Globus pallidus (tissue), 1 donor: ENCODE data around the gene MAMDC2.
"Not testable (repeated sequence)": the region's sequence is repeated elsewhere in the genome, so short reads cannot be mapped to it uniquely, and the experiment has no call there.

Experiments
- DNase-seq: peaks from one replicate; pipeline ENCODE4 v3.0.0-alpha.2; 2015; ENCODE audit warnings: low spot score

The MAMDC2 gene

DNA sequence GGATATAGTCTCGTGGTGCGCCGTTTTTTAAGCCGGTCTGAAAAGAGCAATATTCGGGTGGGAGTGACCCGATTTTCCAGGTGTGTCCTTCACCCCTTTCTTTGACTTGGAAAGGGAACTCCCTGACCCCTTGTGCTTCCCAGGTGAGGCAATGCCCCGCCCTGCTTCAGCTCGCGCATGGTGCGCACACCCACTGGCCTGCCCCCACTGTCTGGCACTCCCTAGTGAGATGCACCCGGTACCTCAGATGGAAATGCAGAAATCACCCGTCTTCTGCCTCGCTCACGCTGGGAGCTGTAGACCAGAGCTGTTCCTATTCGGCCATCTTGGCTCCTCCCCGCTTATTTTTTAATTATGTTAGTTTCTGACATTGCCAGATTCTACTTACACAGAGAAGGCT, 161.1 kb downstream of the MAMDC2 start:
- not testable (repeated sequence) for DNase-seq

GRCh38 chr9:70205366-70206020, 161.8 kb downstream of the MAMDC2 start:
- DNase-seq = no peak

- no peak for DNase-seq
These were observed 173.4 kb downstream of the MAMDC2 start for GRCh38 chr9:70217029-70217428.

GRCh38 chr9:70218767-70219166, 175.1 kb downstream of the MAMDC2 start:
- no peak for DNase-seq

DNA sequence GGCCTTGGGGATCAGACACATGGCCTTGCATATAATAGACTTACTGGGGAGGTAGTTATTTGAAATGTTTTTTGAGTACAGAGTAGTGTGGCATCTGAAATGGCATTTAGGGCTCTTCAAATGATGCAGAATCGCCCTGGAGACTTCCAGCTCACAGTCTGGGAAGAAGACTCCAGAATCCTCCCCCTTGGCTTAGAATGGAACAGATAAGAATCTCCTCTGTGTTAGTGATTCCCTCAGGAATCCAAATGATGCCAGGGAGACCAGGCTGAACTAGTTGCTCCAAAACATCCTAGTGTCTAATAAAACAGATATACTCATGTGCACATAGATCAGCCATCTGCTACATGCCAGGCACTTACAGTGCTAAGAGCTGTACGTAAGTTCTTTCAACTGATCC, 176.6 kb downstream of the MAMDC2 start:
- DNase-seq = no peak

DNA sequence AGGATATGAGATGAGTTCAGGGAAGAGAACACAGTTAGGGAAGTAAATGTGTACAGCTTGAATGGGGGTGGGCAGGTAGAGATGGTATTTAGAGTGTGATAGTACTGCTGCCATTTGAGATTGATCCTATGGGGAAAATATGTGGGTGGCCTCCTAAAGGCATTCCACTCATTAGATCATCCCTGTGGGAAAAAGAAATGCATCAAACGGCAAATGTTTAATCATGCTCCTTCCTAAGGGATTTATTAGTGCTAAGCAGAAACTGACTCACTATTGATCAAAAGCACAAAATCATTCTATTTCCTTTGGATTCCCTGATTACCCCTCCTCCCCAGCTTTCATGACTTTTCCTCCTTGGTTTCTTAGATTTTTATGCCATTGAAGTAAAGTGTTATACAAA, 178.7 kb downstream of the MAMDC2 start:
- DNase-seq = no peak

GRCh38 chr9:70228118-70228517, 184.5 kb downstream of the MAMDC2 start:
- DNase-seq = no peak

- no peak for DNase-seq
These were observed 185.0 kb downstream of the MAMDC2 start for GRCh38 chr9:70228611-70229010.

GRCh38 chr9:70229026-70229425, 185.4 kb downstream of the MAMDC2 start:
- no peak for DNase-seq

DNA sequence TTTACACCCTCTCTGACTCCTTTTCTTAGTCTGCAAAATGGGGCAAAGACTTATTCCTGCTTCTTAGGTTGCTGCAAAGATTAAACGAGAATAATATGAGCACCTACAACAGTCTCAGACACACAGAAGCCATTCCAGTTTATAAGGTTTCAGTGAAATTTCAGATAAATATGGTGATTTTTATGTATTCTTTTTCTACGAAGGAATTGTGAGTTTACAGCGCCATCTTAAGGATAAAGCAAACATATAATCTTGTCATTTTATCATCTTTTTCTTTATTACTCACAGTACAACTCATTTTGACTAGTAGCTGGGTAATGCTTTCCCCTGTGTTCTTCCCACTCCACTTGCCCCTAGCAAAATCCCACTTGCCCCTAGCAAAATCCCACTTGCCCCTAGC, 185.9 kb downstream of the MAMDC2 start:
- DNase-seq = no peak

DNA sequence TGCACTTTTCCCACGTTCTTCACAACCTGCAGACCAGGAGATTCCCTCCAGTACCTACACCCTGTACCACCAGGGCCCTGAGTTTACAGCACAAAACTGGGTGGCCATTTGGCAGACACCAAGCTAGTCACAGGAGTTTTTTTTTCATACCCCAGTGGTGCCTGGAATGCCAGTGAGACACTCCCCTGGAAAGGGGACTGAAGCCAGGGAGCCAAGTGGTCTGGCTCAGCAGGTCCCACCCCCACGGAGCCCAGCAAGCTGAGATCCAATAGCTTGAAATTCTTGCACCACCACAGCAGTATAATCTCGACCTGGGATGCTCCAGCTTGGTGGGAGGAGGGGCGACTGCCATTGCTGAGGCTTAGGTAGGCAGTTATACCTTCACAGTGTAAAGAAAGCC, 188.8 kb downstream of the MAMDC2 start:
- no peak for DNase-seq

DNA sequence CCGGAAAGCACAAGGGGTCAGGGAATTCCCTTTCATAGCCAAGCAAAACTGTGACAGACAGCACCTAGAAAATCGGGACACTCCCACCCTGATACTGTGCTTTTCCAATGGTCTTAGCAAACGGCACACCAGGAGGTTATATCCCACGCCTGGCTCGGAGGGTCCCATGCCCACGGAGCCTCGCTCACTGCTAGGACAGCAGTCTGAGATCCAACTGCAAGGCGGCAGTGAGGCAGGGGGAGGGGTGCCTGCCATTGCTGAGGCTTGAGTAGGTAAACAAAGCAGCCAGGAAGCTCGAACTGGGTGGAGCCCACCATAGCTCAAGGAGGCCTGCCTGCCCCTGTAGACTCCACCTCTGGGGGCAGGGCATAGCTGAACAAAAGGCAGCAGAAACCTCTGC, 190.6 kb downstream of the MAMDC2 start:
- not testable (repeated sequence) for DNase-seq

DNA sequence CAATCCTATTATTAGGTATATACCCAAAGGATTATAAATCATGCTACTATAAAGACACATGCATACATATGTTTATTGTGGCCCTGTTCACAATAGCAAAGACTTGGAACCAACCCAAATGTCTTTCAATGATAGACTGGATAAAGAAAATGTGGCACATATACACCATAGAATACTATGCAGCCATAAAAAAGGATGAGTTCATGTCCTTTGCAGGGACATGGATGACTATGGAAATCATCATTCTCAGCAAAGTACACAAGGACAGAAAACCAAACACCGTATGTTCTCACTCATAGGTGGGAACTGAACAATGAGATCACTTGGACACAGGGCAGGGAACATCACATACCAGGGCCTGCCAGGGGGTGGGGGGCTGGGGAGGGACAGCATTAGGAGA, 202.3 kb downstream of the MAMDC2 start:
- DNase-seq = not testable (repeated sequence)

DNA sequence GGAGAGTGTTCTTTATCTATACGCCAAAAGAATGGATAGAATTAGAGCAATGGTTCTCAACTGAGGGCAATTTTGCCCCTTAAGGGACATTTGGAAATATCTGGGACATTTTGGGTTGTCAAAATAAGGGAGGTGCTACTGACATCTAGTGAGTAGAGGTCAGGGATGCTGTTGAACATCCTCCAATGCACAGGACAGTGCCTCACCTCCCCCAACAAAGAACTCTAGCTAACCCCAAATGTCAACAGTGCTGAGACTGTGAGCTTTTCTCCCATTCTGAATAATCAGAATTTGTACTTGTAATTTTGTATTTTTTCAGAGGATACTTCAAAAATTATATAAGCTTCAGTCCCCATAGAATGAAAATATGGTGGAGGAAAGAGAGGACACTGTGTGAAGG, 206.6 kb downstream of the MAMDC2 start:
- no peak for DNase-seq

DNA sequence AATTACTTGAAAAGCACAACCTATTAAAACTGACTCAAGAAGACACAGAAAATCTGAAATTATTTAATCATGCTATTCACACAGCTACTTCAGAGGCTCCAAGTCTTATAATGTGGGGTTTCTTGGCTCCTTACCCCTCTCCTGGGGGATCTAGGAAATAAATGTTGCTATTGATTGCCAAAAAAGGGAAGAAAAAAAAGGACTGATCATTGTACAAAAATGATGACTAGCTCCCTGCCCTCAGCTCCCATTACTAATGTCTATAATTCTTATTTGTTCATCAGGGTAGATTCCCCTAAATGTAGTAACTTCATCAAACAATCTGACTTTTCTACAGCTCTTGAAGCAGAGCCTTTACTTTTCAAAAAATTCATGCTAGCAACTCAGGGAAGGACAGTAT, 211.8 kb downstream of the MAMDC2 start:
- DNase-seq = no peak

GRCh38 chr9:70256123-70256551, 212.5 kb downstream of the MAMDC2 start:
- no peak for DNase-seq

DNA sequence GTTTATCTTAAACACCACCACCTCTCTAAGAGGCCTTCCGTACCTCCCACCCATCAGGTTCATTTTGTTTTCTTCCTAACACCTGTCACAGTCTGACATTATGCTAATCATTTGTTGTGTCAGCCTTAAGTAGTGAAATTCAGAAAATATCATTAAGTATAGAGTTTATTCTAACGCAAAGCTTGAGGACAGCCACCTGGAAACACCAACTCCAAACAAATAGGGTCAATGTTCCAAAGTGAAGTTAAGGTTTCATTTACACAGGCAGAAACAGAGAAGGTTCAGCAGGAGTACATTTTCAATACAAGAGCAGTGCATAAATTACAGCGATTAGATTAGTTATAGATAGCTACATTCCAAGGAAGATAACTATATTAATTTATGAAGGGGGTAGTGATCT, 213.9 kb downstream of the MAMDC2 start:
- DNase-seq = no peak

- DNase-seq = peak; percentile 58
These were observed 214.5 kb downstream of the MAMDC2 start for GRCh38 chr9:70257991-70258691.

- peak; percentile 91 for DNase-seq
These were observed 215.3 kb downstream of the MAMDC2 start, which contains the start of gene SMC5 for GRCh38 chr9:70258692-70259511. SMC5 (plus strand) TSS chr9:70258978; CDS start chr9:70259079, 101 bp downstream.

DNA sequence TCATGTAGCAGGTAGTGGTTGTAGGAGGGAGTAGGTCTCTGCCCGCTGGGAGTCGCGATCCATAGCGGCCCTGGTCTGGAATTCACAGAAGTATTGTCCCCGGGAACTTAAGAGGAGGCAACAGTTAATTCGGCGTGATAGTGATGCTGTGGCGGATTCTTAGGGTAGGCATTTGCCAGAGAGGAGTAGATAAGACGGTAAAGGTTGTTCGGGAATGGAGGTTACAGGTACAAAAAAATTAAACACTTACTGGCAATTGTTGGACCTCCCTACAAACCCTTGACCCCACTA, 215.8 kb downstream of the MAMDC2 start:
- no peak for DNase-seq

- no peak for DNase-seq
These were observed 216.4 kb downstream of the MAMDC2 start for GRCh38 chr9:70260007-70260443.

DNA sequence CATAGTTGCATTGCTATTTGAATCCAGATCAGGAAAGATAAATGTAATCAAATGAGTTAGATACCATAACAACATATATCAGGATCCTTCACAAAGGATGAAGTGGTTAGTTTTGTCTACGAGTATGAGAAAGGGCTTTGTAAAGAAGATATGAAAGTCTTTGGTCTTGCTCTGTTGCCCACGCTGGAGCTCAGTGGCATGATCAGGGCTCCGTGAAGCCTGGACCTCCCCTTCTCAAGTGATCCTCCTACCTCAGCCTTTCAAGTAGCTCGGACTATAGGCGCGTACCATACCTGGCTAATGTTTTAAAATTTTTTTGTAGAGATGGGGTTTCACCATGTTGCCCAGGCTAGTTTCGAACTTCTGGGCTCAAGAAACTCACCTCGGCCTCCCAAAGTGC, 217.0 kb downstream of the MAMDC2 start:
- DNase-seq = no peak
